GM18508 (cell line): ENCODE results near the gene C1QL1.

Source experiments
- ATAC-seq: cut with Tn5 transposase; IDR thresholded peaks from one replicate; pipeline ENCODE4 v1.9.1; 2021; ENCODE audit warnings: moderate number of reproducible peaks; ENCODE audit not compliant: insufficient read depth, unreplicated experiment

The C1QL1 gene

DNA sequence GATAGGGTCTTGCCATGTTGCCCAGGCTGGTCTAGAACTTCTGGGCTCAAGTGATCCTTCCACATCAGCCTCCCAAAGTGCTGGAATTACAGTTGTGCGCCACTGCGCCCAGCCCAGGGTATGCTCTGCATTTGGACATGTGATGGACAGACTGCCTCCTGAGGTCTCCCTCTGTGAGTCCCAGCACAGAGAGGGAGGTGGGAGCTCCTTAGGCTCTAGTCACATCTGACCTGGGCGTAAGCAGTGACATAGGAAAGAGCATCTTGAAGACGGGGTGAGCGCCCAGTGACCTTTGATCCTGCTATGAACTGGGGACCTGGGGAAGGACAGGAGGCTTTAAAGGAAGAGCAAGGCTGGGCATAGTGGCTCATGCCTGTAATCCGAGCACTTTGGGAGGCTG is 50.6 kb downstream of the C1QL1 start:
- no peak for ATAC-seq

DNA sequence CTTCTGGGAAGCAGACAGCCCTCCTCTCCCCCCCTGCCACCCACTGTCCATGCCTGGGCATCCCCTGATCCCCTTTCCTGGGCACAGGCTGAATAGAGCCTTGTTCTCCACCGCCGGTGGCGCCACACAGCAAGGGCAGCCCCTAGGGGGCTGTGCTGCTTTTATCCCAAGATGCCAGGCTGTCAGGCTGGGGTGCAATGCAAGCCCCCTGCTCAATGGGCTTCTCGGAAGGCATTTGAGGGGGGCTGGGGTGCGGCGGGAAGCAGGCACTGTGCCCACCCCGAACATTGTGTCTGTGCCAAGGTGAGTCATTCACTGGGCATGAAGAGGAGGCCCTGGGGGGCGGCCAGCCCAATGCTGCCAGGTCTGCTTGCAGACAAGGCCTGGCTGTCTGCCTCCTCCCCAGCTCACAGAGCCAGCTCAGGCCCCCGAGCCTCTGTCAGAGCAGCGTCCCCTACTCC is 51.3 kb downstream of the C1QL1 start:
- no peak for ATAC-seq

DNA sequence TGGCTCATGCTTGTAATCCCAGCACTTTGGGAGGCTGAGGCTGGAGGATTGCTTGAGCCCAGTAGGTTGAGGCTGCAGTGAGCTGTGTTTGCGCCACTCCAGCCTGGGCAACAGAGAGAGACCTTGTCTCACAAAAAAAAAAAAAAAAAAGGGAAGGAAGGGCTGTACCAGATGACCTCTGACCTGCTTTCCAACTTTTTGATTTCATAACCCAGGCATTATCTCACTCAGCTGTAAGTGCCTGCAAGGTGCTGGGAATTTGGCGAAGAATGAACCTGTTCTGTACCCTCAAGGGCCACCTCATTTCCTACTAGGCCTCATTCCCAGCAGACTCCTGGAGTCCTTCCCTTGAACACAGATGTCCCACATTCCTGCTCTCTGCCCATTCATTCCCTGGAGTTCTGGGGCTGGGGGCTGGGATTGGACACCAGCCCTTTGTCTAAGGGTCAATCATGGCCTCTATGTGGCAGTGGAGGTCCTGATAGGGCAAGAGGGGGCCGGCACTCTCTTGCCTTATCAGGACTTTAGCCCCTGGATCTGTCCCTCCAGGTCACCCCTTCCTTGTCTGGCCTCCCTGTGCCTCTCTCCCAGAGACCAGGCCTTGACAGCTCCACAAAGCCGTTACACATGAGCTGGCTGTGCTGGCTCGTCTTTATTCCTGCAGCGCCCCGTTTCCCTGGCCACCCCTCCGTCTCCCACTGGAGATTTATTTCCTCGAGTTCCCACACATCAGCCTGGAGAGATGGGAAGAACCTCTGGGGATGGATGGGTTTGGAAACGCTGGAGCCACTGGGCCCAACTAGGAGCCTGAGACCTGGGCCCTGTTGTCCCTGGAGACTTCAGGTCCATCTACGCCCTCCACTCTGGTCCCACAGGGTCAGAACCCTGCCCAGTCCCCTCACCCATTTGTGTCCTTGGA is 52.0 kb downstream of the C1QL1 start:
- ATAC-seq = no peak

GRCh38 chr17:44915321-44915726 is 52.8 kb downstream of the C1QL1 start, which contains the start of gene GFAP:
TSS of gene GFAP (minus strand) at chr17:44915500. CDS start at chr17:44915486, 14 bp downstream.
- no peak for ATAC-seq

GRCh38 chr17:44914698-44915271 is 53.3 kb downstream of the C1QL1 start:
- ATAC-seq = no peak

GRCh38 chr17:44914148-44914547 is 54.0 kb downstream of the C1QL1 start:
- no peak for ATAC-seq

- no peak for ATAC-seq
Measured at GRCh38 chr17:44913676-44914075, 54.4 kb downstream of the C1QL1 start.

DNA sequence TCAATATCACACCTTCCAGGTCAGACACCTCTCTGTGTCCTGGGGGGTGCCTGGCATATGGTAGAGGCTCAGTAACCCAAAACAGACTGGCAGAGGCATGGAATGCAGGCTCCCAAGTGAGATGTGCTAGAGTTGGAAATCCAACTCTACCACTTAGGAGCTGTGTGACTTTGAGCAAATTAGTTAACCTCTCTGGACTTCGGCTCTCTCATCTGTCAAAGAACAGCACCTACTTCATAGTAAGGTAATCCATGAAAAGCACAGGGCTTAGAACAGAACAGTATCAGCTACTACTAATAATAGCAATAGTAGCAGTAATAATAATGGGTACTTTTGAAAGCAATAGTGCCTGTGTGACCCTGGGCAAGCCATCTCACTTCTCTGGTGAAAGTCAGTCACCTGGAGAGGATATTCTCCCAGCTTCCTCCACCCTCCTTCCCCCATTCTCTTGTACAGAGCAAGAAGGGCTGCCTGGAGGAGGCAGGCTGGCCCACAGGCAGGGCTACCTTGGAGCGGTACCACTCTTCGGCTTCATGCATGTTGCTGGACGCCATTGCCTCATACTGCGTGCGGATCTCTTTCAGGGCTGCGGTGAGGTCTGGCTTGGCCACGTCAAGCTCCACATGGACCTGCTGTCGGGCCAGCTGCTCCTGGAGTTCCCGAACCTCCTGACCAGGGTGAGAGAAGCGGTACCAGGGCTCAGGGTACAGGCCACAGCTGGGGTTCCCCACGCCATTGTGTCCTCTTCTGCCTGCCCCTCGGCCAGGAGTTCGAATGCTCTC is 55.1 kb downstream of the C1QL1 start:
- ATAC-seq = no peak

DNA sequence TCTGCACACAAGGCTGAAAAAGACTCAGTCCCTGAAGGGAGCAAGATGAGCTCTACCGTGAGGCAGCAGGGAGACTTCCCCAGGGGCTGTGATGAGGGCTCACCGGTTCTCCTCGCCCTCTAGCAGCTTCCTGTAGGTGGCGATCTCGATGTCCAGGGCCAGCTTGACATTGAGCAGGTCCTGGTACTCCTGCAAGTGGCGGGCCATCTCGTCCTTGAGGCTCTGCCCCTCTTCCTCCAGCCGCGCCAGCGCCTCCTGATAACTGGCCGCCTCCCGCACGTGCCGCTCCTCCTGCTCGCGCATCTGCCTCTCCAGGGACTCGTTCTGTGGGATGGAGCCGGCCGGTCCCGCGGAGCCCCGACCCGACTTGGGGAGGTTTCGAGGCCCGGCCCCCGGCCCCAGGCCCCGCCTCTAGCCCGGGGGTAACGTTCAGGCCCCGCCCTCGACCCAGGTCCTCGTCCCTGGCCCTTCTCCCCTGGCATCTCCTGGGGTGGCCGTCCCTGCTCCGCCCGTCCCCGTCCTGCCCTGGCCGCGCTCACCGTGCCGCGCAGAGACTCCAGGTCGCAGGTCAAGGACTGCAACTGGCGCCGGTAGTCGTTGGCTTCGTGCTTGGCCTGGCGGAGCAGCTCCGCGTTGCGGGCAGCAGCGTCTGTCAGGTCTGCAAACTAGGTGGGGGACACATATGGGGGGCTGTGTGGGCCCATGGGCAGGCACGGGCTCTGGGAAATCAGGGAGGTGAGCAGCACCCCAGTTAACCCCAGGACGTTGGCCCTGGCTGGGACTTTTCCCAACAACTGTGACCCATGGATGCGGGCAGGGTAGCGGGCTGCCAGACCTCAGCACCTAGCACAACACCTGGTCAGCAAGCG is 56.7 kb downstream of the C1QL1 start:
- ATAC-seq = no peak

DNA sequence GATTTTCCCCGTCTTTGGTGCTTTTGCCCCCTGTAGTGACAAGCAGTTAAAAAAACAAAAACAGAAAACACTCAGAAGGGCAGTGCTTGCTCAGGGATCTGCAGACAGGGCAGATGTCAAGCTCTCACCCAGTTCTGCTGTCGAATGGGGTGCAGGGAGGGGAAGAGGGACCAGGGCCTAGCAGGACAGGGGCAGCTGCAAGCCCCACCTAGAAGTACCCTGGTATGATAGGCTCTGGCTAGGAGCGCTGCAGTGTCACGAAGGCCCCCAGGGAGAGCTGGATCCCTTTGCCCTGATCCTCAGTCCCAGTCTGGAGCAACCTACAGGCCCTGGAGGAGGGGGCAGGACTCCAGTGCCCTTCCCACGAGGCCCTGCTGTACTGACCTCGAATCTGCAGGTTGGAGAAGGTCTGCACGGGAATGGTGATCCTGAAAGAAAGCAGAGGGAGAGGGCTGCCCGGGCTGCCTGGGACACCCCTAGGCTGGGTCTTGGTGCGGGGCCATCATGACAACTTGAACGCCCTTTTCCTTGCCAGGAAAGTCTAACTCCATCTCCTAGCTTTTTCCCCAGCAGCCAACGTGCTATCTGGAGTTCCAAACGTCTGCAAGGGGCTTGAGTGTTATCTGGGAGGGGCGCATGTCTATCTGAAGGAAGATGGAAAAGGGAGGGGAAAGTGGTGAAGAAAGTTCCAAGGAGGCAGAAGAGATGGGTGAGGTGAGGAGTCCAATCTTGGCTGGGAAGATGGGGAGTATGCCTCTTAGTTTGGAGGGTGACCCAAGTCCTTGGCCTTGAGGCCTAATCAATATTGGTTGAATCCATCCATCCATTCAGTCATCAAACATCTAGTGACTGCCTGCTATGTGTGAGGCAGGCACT is 57.6 kb downstream of the C1QL1 start:
- ATAC-seq = no peak
